Thyroid gland (tissue), 4 donors: ENCODE measurements around the gene MIAT.

Experiments used
- POLR2A ChIP-seq, 2 donors: fragments of 450-650 bp; IDR thresholded peaks; one replicate each; pipeline ENCODE4 v1.6.1; 2017; ENCODE audit warnings: antibody characterized with exemption in 2 of 2, mild to moderate bottlenecking in 2 of 2, moderate library complexity in 1 of 2
- TF ChIP-seq, protein P1 (sequence below), 6 experiments: fragments of 200-600 bp in 3 of 6; fragments of 450-650 bp in 3 of 6; sonication (generic) in 3 of 6; IDR thresholded peaks; one replicate each; pipeline ENCODE4 v1.5.1; 2016 to 2019; ENCODE audit warnings: antibody characterized with exemption in 6 of 6, mild to moderate bottlenecking in 2 of 6, inconsistent platforms in 1 of 6, moderate library complexity in 1 of 6

- TF ChIP-seq, protein P1, sequence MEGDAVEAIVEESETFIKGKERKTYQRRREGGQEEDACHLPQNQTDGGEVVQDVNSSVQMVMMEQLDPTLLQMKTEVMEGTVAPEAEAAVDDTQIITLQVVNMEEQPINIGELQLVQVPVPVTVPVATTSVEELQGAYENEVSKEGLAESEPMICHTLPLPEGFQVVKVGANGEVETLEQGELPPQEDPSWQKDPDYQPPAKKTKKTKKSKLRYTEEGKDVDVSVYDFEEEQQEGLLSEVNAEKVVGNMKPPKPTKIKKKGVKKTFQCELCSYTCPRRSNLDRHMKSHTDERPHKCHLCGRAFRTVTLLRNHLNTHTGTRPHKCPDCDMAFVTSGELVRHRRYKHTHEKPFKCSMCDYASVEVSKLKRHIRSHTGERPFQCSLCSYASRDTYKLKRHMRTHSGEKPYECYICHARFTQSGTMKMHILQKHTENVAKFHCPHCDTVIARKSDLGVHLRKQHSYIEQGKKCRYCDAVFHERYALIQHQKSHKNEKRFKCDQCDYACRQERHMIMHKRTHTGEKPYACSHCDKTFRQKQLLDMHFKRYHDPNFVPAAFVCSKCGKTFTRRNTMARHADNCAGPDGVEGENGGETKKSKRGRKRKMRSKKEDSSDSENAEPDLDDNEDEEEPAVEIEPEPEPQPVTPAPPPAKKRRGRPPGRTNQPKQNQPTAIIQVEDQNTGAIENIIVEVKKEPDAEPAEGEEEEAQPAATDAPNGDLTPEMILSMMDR (IDR thresholded peaks at IDR 0.05): no peak
- no peak for TF ChIP-seq POLR2A (IDR thresholded peaks at IDR 0.05)
These were observed 32.6 kb upstream of the MIAT start for GRCh38 chr22:26624803-26625202.
